Prostate gland (tissue), 2 donors: ENCODE data around the gene MEF2A.

Source experiments
- CTCF ChIP-seq, 4 experiments: fragments of 200-600 bp in 2 of 4; fragments of 450-650 bp in 2 of 4; sonication (generic) in 2 of 4; IDR thresholded peaks; 1 replicate in 3 of 4; 2 replicates in 1 of 4; pipeline ENCODE4 v1.5.1; 2016 to 2019; ENCODE audit warnings: antibody characterized with exemption in 4 of 4, mild to moderate bottlenecking in 2 of 4, moderate library complexity in 2 of 4
- POLR2A ChIP-seq: fragments of 450-650 bp; IDR thresholded peaks from one replicate; pipeline ENCODE4 v1.6.1; 2016; ENCODE audit warnings: antibody characterized with exemption, mild to moderate bottlenecking
- POLR2AphosphoS5 ChIP-seq: sonication (generic); formaldehyde crosslinking; IDR thresholded peaks from one replicate; pipeline ENCODE4 v1.6.1; 2017; ENCODE audit warnings: antibody characterized with exemption

GRCh38 chr15:99552111-99552510, 13.7 kb upstream of the MEF2A start:
- TF ChIP-seq CTCF (IDR thresholded peaks at IDR 0.05) (no peak), POLR2A (no peak), POLR2AphosphoS5 (no peak)
